ENCODE measurements around the gene CHST4.

DNA sequence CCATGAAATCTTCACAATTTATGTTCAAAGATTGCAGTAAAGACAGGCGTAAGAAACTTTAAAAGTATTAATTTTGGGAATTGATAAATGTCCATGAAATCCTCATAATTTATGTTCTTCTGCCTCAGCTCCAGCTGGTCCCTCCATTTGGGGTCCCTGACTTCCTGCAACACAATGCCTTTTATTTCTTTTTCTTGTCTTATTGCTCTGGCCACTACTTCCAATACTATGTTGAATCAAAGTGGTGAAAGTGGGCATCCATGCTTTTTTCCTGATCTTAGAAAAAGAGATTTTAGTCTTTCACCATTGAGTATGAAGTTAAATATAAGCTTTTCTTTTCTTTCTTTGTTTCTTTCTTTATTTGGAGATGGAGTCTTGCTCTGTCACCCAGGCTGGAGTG is 36.3 kb downstream of the CHST4 start:
- TF ChIP-seq, protein P1, sequence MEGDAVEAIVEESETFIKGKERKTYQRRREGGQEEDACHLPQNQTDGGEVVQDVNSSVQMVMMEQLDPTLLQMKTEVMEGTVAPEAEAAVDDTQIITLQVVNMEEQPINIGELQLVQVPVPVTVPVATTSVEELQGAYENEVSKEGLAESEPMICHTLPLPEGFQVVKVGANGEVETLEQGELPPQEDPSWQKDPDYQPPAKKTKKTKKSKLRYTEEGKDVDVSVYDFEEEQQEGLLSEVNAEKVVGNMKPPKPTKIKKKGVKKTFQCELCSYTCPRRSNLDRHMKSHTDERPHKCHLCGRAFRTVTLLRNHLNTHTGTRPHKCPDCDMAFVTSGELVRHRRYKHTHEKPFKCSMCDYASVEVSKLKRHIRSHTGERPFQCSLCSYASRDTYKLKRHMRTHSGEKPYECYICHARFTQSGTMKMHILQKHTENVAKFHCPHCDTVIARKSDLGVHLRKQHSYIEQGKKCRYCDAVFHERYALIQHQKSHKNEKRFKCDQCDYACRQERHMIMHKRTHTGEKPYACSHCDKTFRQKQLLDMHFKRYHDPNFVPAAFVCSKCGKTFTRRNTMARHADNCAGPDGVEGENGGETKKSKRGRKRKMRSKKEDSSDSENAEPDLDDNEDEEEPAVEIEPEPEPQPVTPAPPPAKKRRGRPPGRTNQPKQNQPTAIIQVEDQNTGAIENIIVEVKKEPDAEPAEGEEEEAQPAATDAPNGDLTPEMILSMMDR (conservative IDR thresholded peaks at IDR 0.05; ENCODE audit: low read depth, low read length), result no peak
- TF ChIP-seq NFE2L2 (IDR thresholded peaks at IDR 0.05; ENCODE audit: low read depth, low read length) (no peak), POLR2A (IDR thresholded peaks at IDR 0.05; ENCODE audit: low read depth, low read length) (no peak), RCOR1 (IDR thresholded peaks at IDR 0.05; ENCODE audit: insufficient replicate concordance, low read length) (no peak), RAD21 (IDR thresholded peaks at IDR 0.05; ENCODE audit: low read length) (no peak)
- TF ChIP-seq, protein P2, sequence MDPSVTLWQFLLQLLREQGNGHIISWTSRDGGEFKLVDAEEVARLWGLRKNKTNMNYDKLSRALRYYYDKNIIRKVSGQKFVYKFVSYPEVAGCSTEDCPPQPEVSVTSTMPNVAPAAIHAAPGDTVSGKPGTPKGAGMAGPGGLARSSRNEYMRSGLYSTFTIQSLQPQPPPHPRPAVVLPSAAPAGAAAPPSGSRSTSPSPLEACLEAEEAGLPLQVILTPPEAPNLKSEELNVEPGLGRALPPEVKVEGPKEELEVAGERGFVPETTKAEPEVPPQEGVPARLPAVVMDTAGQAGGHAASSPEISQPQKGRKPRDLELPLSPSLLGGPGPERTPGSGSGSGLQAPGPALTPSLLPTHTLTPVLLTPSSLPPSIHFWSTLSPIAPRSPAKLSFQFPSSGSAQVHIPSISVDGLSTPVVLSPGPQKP (IDR thresholded peaks at IDR 0.05; ENCODE audit: borderline replicate concordance, low read depth, low read length), result no peak

All from IMR-90 (cell line).